GM21825 (cell line): ENCODE data around the gene SEC31A.
A peak's percentile ranks its signal among the peaks of the same experiment; 100 is the strongest.

Experiments
- ATAC-seq: cut with Tn5 transposase; IDR thresholded peaks from one replicate; pipeline ENCODE4 v1.9.1; 2021; ENCODE audit warnings: mild to moderate bottlenecking, moderate library complexity; ENCODE audit not compliant: unreplicated experiment

SEC31A gene

GRCh38 chr4:82798168-82799005 is 92.6 kb downstream of the SEC31A start, which contains the start of gene SCD5:
Gene SCD5 (minus strand): TSS chr4:82798796. CDS start chr4:82798537, 259 bp downstream.
- ATAC-seq = peak; percentile 91

DNA sequence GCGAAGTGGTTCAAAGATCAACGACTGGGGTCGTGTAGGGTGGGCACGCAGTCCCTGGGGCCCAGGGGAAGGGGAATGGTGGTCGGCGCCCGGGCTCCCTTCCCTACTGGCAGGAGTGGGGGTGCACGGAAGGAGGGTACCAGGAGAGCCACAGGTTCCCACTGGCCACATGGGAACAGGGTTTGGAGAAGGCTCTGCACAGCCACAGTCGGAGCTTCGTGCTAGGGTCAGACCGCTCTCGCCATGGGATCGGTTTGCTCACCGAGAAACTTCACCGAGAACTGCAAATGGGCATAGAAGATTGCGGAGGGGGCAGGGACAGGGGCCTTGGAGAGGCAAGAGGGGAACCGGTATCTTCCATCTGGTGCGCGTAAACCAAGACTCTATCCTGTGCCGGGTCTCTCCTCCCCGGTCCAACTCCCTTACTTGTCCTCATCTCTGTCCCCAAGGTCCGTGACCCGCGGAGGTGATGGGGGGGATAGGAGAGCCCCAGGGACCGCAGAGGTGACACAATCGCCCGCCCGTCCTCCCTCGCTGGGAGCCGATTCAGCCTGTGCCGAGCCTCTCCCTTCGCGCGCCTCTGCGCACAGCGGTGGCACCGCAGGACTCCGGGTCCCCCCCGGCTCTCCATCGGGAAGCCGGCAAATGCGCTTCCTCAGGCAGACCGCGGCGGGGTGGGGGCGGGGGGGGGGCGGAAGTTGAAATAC is 93.4 kb downstream of the SEC31A start:
- ATAC-seq = no peak

GRCh38 chr4:82797040-82797404 is 93.9 kb downstream of the SEC31A start:
- no peak for ATAC-seq

- no peak for ATAC-seq
Observed at GRCh38 chr4:82792912-82793649, 97.9 kb downstream of the SEC31A start.

DNA sequence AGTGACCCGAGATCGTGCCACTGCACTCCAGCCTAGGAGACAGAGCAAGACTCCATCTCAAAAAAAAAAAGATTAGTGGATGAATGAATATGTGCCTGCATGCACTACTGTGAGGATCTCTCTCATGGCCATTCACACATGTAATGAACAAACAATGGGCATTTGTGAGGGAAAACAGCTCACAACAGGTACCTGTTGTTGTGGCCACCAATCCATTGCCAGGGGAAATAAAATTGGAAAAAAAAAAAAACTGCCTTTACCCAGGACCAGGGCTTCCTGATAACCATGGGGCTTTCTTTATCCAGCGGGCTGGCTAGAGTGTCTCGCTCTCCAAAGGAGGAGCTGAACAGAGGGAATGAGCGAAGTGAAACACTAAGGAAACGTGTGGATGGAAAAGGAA is 99.8 kb downstream of the SEC31A start:
- ATAC-seq = no peak

DNA sequence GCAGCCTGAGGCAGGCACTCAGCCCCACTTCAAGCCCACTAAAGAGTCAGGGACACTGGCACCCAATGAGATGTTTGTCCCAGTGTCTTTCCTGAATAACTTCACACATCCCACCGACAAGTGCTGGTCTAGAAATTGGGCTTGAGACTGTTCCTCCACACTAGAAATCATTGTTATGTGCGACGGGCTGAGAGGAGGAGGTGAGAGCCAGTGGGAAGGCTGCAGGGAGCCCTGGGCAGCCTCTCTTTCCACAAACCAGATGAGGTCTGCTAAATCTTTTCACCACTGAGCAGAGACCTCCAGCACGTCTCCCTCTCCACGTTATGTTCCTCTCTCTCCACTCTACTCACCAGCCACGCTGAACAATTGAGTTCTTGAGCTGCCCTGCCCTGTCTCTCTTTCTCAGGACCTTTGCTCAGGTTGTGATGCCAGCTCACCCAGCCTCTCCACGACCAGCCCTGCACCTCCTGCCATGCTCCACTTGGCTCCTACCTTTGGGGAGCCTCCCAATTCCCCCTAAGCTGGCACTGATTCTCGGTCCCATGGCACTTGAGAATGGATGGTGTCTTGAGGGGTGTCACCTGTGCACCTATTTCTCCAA is 100.8 kb downstream of the SEC31A start:
- no peak for ATAC-seq

DNA sequence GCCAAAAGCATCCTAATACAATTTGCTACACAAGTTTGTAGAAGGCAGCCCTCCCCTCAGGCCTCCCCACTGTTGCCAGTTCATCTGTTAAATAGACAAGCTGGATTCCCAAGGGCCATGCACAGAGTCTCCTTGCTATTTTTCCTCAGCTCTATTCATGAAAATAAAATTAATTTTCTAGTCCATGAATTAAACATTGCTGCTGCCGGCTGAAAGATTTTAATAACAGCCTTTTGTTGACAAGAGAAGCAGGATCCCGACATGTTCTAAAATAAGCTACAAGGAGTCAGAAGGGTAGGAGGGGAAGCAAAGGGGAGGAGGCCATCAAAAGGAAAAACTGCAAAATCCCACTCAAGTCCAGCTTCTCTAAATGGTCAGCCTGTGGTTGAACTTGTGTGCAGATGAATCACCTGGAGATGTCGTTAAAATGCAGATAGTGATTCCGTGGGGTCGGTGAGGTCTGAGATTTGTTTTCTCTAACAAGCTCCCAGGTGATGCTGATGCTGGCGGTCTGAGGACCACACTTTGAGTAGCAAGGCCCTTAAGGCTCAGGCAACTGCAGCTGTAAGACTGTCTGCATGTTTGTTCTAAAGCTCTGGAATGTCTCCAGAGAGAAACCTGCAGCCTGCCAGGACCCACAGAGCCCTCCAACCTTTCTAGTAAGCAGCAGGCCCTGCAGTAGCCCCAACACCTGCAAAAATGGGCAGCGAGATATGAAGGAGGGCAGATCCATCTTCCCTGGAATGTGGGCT is 101.8 kb downstream of the SEC31A start:
- no peak for ATAC-seq

- ATAC-seq = no peak
Observed at GRCh38 chr4:82787342-82787741, 103.6 kb downstream of the SEC31A start.

DNA sequence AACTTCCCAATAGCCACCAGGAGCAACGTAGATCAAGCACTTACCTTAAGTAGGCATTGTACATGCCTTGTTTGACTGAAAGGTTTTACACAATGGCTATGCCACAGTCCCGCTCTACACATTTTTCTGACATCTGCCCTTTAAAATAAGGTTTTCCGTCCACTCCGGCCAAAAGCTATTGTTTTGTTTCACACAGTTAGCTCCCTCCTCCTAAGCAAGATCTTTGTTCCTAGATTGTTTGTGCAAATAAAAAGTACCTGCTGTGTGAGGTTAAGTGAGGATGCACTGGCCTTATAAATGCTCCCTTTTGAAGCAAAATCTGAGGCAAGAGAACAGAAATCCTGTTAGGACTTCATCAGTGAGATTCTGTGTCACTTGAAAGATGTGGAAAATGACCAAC is 104.1 kb downstream of the SEC31A start:
- no peak for ATAC-seq

- no peak for ATAC-seq
Observed at GRCh38 chr4:82785611-82786400, 105.1 kb downstream of the SEC31A start.

DNA sequence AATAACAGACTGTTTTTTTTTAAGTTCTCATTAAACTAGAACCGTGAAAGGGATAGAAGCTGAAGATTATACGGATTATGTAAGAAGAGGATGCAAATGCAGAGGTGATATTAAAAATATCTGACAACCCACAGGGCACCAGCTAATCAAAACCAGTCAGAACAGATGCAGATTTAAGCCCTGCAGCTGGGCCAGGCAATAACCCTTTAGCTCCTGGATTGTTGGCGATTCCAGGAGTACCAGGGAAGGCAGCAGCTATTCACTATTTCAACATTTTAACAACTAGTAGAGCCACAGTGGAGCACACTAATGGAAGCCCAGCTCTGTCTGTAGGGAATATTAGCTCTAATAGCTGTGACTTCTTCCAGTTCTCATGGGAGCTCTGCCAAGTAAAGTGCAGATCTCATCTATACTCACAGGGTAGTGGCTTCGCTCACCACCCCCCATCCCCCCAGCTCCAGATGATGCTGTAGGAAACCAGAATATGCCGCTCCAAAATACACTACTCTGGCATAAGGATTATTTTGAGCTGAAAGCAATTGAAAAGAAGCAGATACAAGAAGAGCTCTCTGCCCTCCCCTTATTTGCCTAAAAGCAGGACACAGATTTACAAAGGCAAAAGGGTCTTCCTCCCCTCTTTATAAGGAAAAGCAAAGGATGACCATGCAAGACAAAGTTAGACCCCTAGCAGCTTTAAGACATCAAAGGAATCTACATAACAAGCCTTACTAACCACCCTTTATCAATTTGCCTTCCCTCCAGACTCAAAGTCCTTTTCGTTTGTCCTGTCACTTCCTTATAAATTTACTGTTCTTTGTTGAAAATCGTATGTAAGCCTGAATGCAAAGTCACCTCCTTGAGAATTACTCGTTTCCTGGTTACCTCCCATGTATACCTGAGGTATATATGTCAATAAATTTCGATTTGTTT is 106.0 kb downstream of the SEC31A start:
- ATAC-seq = no peak

GRCh38 chr4:82782626-82783345 is 108.2 kb downstream of the SEC31A start:
- no peak for ATAC-seq

DNA sequence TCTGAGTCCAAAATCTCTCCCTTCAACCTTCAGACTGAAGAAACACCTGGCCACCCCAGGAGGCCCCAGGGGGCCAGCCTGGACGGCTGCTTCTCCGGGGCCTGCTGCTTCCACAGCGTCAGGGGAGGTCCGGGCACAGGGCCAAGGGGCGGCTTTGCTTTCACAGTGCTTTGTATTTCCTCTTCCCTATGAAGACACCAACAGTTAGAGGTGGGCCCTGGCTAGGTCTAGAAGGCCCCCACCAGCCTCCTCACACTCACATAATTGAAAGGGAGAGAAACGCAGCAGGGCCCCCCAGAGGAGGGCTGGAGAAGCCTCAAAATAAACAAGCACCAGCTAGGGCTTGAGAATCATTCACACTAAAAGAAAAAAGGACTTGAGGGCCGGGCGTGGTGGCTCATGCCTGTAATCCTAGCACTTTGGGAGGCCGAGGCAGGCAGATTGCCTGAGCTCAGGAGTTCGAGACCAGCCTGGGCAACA is 110.2 kb downstream of the SEC31A start:
- ATAC-seq = no peak

GRCh38 chr4:82780170-82780751 is 110.7 kb downstream of the SEC31A start:
- ATAC-seq = no peak

DNA sequence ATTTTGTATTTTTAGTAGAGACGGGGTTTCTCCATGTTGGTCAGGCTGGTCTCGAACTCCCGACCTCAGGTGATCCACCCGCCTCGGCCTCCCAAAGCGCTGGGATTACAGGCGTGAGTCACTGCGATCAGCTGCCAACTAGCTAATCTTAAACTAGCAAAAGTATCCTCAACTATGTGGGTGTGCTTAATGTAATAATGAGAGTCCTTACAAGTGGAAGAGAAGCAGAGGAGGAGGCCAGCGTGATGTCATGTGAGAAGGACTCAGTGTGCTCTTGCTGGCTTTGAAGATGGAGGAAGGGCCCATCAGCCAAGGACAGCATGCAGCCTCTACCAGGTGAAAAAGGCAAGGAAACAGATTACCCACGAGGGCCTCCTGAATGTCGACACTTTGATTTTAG is 111.9 kb downstream of the SEC31A start:
- no peak for ATAC-seq

DNA sequence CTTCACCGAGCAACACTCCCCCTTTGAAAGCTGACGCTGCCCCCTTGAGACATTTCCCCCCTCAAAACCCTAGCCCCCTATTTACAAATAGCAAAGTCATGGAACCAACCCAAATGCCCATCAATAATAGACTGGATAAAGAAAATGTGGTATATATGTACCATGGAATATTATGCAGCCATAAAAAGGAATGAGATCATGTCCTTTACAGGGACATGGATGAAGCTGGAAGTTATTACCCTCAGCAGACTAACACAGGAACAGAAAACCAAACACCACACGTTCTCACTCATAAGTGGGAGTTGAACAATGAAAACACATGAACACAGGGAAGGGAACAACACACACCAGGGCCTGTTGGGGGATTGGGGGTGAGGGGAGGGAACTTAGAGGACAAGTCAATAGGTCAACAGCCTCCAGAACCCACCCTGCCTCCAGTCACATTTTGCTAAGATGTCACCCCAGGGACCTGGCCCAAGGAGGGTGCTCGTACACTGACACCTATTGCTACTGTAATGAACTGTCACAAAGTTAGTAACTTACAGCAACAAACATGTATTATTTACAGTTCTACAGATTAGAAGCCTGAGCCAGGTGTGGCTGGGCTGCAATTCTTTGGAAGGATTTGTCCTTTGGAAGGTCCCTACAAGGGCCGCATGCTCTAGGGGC is 113.0 kb downstream of the SEC31A start:
- ATAC-seq = no peak
